H9 (cell line): ENCODE data around the gene VPS13A. TPM values are rescaled to one million over a fixed set of nuclear protein-coding genes. Genes with fewer than 3 reads are reported as not detected.

Experiments
- DNase-seq: peaks from one replicate; pipeline ENCODE4 v3.0.0-alpha.2; 2017
- H2AFZ ChIP-seq: one replicate; pipeline ENCODE4 v1.6.1; 2013; ENCODE audit warnings: mild to moderate bottlenecking, low read length, control low read depth, moderate library complexity
- H2AK5ac ChIP-seq: 2 replicates; pipeline ENCODE4 v1.6.1; 2013; ENCODE audit warnings: low read length, control low read depth, mixed read lengths; ENCODE audit not compliant: insufficient read length
- H2BK120ac ChIP-seq: one replicate; pipeline ENCODE4 v1.6.1; 2013; ENCODE audit warnings: low read depth, mild to moderate bottlenecking, low read length, control low read depth, inconsistent platforms; ENCODE audit not compliant: poor library complexity, severe bottlenecking
- H2BK12ac ChIP-seq: 2 replicates; pipeline ENCODE4 v1.6.1; 2013; ENCODE audit warnings: low read length, control low read depth, mixed read lengths, low read depth; ENCODE audit not compliant: insufficient read length
- H2BK15ac ChIP-seq: 2 replicates; pipeline ENCODE4 v1.6.1; 2013; ENCODE audit warnings: low read depth, low read length, control low read depth
- H2BK20ac ChIP-seq: one replicate; pipeline ENCODE4 v1.6.1; 2013; ENCODE audit warnings: low read depth, mild to moderate bottlenecking, low read length, control low read depth, inconsistent platforms; ENCODE audit not compliant: poor library complexity, severe bottlenecking
- H2BK5ac ChIP-seq: 2 replicates; pipeline ENCODE4 v1.6.1; 2013; ENCODE audit warnings: low read length, control low read depth, mixed read lengths; ENCODE audit not compliant: insufficient read length
- H3K14ac ChIP-seq: 2 replicates; pipeline ENCODE4 v1.6.1; 2013; ENCODE audit warnings: low read length, control low read depth; ENCODE audit not compliant: insufficient read depth
- H3K18ac ChIP-seq: 2 replicates; pipeline ENCODE4 v1.6.1; 2013; ENCODE audit warnings: low read depth, mild to moderate bottlenecking, mixed read lengths, low read length, control low read depth; ENCODE audit not compliant: insufficient read length
- H3K23ac ChIP-seq: 2 replicates; pipeline ENCODE4 v1.6.1; 2013; ENCODE audit warnings: low read length, control low read depth, mixed read lengths, low read depth; ENCODE audit not compliant: insufficient read length
- H3K23me2 ChIP-seq: 2 replicates; pipeline ENCODE4 v1.6.1; 2013; ENCODE audit warnings: low read depth, mild to moderate bottlenecking, mixed read lengths, low read length, control low read depth; ENCODE audit not compliant: insufficient read length, poor library complexity, severe bottlenecking
- H3K27ac ChIP-seq: 2 replicates; pipeline ENCODE4 v1.5.1; 2013; ENCODE audit warnings: low read length, control low read depth, mixed read lengths, low read depth; ENCODE audit not compliant: insufficient read length
- H3K27me3 ChIP-seq: 2 replicates; pipeline ENCODE4 v1.6.1; 2013; ENCODE audit warnings: low read length, control low read depth, inconsistent platforms; ENCODE audit not compliant: insufficient read depth
- H3K4ac ChIP-seq: 2 replicates; pipeline ENCODE4 v1.6.1; 2013; ENCODE audit warnings: low read depth, mild to moderate bottlenecking, control low read depth, inconsistent platforms, low read length, moderate library complexity
- H3K4me1 ChIP-seq: 2 replicates; pipeline ENCODE4 v1.6.1; 2013; ENCODE audit warnings: low read length, control low read depth, inconsistent platforms; ENCODE audit not compliant: insufficient read depth
- H3K4me2 ChIP-seq: 2 replicates; pipeline ENCODE4 v1.6.1; 2013; ENCODE audit warnings: low read length, control low read depth, mixed read lengths; ENCODE audit not compliant: insufficient read length, insufficient read depth
- H3K56ac ChIP-seq: 2 replicates; pipeline ENCODE4 v1.6.1; 2013; ENCODE audit warnings: low read depth, mild to moderate bottlenecking, mixed read lengths, low read length, control low read depth; ENCODE audit not compliant: insufficient read length
- H3K79me1 ChIP-seq: 2 replicates; pipeline ENCODE4 v1.6.1; 2013; ENCODE audit warnings: low read depth, mild to moderate bottlenecking, moderate library complexity, low read length, control low read depth, inconsistent platforms; ENCODE audit not compliant: insufficient read depth, poor library complexity, severe bottlenecking
- H3K79me2 ChIP-seq: 2 replicates; pipeline ENCODE4 v1.6.1; 2013; ENCODE audit warnings: low read length, control low read depth, inconsistent platforms; ENCODE audit not compliant: insufficient read depth
- H3K9ac ChIP-seq: 2 replicates; pipeline ENCODE4 v1.6.1; 2013; ENCODE audit warnings: low read length, control low read depth, mixed read lengths; ENCODE audit not compliant: insufficient read length; ENCODE audit errors: extremely low read depth
- H3K9me3 ChIP-seq: one replicate; pipeline ENCODE4 v1.6.1; 2013; ENCODE audit warnings: low read depth, low read length, inconsistent platforms; ENCODE audit not compliant: control insufficient read depth
- H3T11ph ChIP-seq: one replicate; pipeline ENCODE4 v1.6.1; 2013; ENCODE audit warnings: mild to moderate bottlenecking, low read length, control low read depth, inconsistent platforms
- H4K20me1 ChIP-seq: one replicate; pipeline ENCODE4 v1.6.1; 2013; ENCODE audit not compliant: control insufficient read depth, insufficient read length, insufficient read depth
- H4K5ac ChIP-seq: 2 replicates; pipeline ENCODE4 v1.6.1; 2013; ENCODE audit warnings: low read depth, mild to moderate bottlenecking, mixed read lengths, low read length, control low read depth; ENCODE audit not compliant: insufficient read length
- H4K8ac ChIP-seq: replicated peaks from 2 replicates; pipeline ENCODE4 v1.6.1; 2013; ENCODE audit warnings: low read length, control low read depth, mixed read lengths, low read depth; ENCODE audit not compliant: insufficient read length
- H4K91ac ChIP-seq: 2 replicates; pipeline ENCODE4 v1.6.1; 2013; ENCODE audit warnings: low read depth, mild to moderate bottlenecking, moderate library complexity, mixed read lengths, low read length, control low read depth; ENCODE audit not compliant: insufficient read length
- H3K27ac Mint-ChIP-seq, 3 experiments: 2 replicates in 2 of 3; 3 replicates in 1 of 3; pipeline ENCODE4 v1.8.0; 2020 to 2021; ENCODE audit warnings: mixed read lengths in 3 of 3, mild to moderate bottlenecking in 1 of 3, moderate library complexity in 1 of 3
- H3K27me3 Mint-ChIP-seq: 2 replicates; pipeline ENCODE4 v1.8.0; 2021; ENCODE audit warnings: low read depth, mild to moderate bottlenecking, moderate library complexity, mixed read lengths
- H3K36me3 Mint-ChIP-seq, 3 experiments: 2 replicates in 2 of 3; 3 replicates in 1 of 3; pipeline ENCODE4 v1.8.0; 2020 to 2021; ENCODE audit warnings: low read depth in 3 of 3, mixed read lengths in 3 of 3; ENCODE audit not compliant: insufficient read depth in 1 of 3
- H3K4me1 Mint-ChIP-seq, 2 experiments: 2 replicates each; pipeline ENCODE4 v1.8.0; 2020; ENCODE audit warnings: mixed read lengths in 2 of 2
- H3K4me3 Mint-ChIP-seq, 2 experiments: 2 replicates in 1 of 2; 3 replicates in 1 of 2; pipeline ENCODE4 v1.8.0; 2020 to 2021; ENCODE audit warnings: mild to moderate bottlenecking in 2 of 2, mixed read lengths in 2 of 2, moderate library complexity in 1 of 2
- H3K9me3 Mint-ChIP-seq, 2 experiments: 2 replicates in 1 of 2; 3 replicates in 1 of 2; pipeline ENCODE4 v1.8.0; 2020; ENCODE audit warnings: mild to moderate bottlenecking in 2 of 2, mixed read lengths in 2 of 2, moderate library complexity in 1 of 2
- total RNA-seq: library from RNA; stranded (reverse); gene quantifications from 2 replicates; pipeline ENCODE4 v1.2.1, GENCODE V29; 2021
- TF ChIP-seq, protein P1 (sequence below): fragments of 200-600 bp; sonication (generic); conservative IDR thresholded peaks from 3 replicates; pipeline ENCODE4 v1.8.0; 2021; ENCODE audit warnings: antibody characterized with exemption, mild to moderate bottlenecking

Gene VPS13A
- total RNA-seq, 1 experiment from 2014 or later = 34.0 TPM

GRCh38 chr9:77418226-77418625 is 240.9 kb downstream of the VPS13A start:
- no peak overlapping the region for H3K27ac Mint-ChIP-seq
- no peak overlapping the region for H3K27ac ChIP-seq

More at GRCh38 chr9:77418226-77418625, 240.9 kb downstream of the VPS13A start:
- H3K4me3 Mint-ChIP-seq = no peak overlapping the region
- no peak overlapping the region for H4K8ac ChIP-seq
- no peaks in the 10 kb centered on the region for H3K4me1 ChIP-seq
- no peak overlapping the region for H2AK5ac ChIP-seq
- H3K4me1 Mint-ChIP-seq = no peaks in the 10 kb centered on the region; a peak in 1 of 4 replicates
- H3K23me2 ChIP-seq = no peaks in the 10 kb centered on the region
- no peak overlapping the region for H2BK5ac ChIP-seq
- H3K27me3 Mint-ChIP-seq = no peaks in the 10 kb centered on the region
- no peak overlapping the region for H3K4ac ChIP-seq
- no peak overlapping the region for H2BK12ac ChIP-seq
- no peak overlapping the region for H4K5ac ChIP-seq
- H3T11ph ChIP-seq = no peak overlapping the region
- no peak overlapping the region for H2BK15ac ChIP-seq
- H2BK20ac ChIP-seq = no peak overlapping the region
- no peak overlapping the region for H3K56ac ChIP-seq
- no peaks in the 10 kb centered on the region for H3K79me2 ChIP-seq
- H3K14ac ChIP-seq = no peak overlapping the region
- DNase-seq = no peak
- no peaks in the 10 kb centered on the region for H3K79me1 ChIP-seq
- H3K9ac ChIP-seq = no peak overlapping the region
- no peaks in the 10 kb centered on the region for H3K27me3 ChIP-seq
- H4K91ac ChIP-seq = no peak overlapping the region
- no peaks in the 10 kb centered on the region for H3K9me3 ChIP-seq
- H3K4me2 ChIP-seq = no peak overlapping the region
- no peak overlapping the region for H3K18ac ChIP-seq
- TF ChIP-seq, protein P1, sequence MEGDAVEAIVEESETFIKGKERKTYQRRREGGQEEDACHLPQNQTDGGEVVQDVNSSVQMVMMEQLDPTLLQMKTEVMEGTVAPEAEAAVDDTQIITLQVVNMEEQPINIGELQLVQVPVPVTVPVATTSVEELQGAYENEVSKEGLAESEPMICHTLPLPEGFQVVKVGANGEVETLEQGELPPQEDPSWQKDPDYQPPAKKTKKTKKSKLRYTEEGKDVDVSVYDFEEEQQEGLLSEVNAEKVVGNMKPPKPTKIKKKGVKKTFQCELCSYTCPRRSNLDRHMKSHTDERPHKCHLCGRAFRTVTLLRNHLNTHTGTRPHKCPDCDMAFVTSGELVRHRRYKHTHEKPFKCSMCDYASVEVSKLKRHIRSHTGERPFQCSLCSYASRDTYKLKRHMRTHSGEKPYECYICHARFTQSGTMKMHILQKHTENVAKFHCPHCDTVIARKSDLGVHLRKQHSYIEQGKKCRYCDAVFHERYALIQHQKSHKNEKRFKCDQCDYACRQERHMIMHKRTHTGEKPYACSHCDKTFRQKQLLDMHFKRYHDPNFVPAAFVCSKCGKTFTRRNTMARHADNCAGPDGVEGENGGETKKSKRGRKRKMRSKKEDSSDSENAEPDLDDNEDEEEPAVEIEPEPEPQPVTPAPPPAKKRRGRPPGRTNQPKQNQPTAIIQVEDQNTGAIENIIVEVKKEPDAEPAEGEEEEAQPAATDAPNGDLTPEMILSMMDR = no peak
- no peak overlapping the region for H2AFZ ChIP-seq
- peaks cover 0 to 5% (median 0%) of the 10 kb centered on the region in 3 experiments; a peak in 3 of 7 replicates for H3K36me3 Mint-ChIP-seq
- no peaks in the 10 kb centered on the region; a peak in 1 of 5 replicates for H3K9me3 Mint-ChIP-seq
- no peak overlapping the region for H2BK120ac ChIP-seq
- no peak overlapping the region for H3K23ac ChIP-seq
- no peaks in the 10 kb centered on the region for H4K20me1 ChIP-seq
